Measurements from ENCODE around the gene SDC4.
A peak's percentile ranks its signal among the peaks of the same experiment; 100 is the strongest.

SDC4 gene

DNA sequence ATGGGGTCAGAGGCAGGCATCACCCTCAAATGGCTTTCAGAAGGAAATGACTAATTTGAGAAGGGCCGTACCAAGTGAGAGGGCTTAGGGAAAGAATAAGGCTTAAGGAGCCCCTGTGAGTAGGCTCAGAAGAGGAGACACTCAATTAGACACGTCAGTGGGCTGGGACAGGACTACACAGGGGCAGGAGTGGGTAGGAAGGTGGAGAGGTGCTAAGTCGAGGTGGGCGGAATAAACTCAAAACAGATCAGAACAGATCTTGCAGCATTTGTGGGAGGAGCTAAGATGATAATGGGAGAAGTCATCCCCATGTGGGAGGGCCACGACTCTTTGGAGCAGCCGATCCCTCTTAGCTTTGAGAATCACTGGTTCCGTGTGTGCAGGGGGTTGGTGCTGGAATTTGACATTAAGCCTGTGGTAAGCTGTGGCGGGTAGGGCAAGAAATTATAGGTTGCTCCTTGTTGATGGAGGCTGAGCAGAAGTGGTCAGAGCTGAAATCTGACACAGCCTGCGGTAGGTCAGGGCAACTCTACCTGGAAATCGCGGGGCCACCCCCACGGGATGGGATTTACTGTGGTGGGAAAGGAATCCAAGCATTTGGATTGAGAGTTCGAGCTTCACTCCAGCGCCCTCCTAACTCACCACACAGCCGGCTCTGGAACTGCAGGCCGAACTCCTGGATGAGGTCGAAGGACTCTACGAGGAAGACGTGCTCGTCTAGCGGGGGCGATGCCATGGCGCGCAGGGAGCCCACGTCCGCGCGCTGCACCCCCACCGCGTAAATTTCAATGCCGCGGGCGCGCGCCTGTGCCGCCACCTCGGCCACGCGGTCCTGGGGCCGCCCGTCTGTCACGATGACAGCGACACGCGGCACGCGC lies 44.4 kb downstream of the SDC4 start:
- no peak overlapping the region for H3K27ac ChIP-seq
- DNase-seq (ENCODE audit: low read depth, low spot score) = no peak

DNA sequence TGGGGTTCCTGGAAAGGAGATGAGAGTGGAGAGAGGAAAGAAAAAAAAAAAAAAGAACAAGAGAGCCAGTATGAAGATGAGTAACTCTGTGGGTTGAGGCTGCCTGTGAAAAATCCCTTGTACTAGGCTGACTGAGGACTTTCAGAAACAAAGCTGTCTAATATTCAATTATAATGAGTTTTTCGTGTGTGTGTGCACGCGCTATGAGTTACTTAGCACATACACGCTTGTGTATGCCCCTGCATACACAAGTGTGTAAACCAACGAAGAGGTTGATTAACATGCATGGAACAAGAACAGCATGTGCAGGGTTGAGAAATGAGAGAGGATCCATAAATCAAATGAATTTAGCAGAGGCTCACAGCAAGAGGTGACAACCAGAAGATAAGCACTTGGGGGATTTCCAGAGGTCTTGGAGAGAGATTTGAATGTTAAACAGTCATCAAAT lies 46.4 kb downstream of the SDC4 start:
- H3K27ac ChIP-seq = no peak overlapping the region
- no peak for DNase-seq (ENCODE audit: low read depth, low spot score)

DNA sequence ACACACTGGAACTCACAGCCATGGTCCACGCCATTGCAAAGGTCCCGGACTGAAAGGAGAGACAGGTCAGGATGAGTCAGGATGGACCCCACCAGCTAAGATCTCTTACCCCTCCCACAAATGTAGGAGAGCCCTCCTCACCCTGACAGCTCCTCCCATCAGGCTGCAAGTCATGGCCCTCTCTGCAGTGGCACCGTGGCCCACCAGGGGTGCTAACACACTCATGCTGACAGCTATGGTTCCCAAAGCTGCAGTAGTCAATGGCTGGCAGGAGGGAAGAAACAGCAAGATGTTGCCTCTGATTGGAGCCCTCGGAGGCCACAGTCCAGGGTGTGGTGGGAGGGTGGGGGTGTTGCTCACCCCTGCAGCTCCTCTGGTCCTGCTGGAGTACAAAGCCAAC lies 47.3 kb downstream of the SDC4 start:
- no peak overlapping the region for H3K27ac ChIP-seq
- DNase-seq (ENCODE audit: low read depth, low spot score) = no peak

DNA sequence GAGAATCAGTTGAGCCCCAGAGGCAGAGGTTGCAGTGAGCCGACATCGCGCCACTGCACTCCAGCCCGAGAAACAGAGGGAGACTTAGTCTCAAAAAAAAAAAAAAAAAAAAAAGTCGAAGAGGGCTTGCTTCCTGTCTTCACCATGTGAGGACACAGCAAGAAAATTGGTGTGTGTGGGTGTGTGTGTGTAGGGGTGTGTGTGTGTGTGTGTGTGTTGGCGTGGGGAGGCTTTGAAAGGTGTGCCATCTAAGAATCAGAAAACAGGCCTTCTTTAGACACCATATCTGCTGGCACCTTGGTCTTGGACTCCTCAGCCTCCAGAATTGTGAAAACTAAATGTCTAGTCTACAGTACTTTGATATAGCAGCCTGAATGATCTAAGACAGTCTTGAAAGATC lies 48.4 kb downstream of the SDC4 start:
- no peak overlapping the region for H3K27ac ChIP-seq
- no peak for DNase-seq (ENCODE audit: low read depth, low spot score)

DNA sequence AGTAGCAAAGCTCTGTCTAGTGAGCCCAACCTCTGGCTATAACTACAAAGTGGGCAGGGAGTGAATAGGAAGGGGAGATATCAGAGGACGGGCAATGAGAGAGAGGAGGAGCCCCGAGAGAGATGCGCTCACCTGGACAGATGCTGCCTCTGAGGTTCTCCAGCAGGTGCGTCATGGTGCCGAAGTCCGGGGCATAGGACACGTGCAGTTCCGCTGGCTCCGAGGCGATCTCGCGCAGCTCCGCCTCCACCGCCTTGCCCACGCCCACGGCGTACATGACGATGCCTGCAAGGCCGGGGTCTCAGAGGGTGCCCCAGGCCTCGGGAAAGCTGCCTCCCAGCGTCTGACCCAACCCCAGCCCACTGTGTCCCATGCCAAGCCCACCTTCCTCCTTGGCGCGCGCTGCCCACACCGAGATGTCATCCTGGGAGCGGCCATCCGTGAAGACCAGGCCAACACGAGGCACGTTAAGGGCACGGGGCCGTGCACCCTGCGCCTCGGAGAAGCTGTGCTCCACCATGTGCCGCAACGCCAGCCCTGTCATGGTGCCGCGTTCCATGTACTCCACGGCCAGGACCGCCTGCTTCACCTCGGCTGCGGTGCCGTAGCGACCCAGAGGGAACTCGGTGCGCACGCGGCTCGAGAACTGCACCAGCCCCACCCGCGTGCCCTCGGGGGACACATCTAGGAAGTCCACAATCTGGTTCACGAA lies 50.3 kb downstream of the SDC4 start:
- DNase-seq (ENCODE audit: low read depth, low spot score) = no peak
- H3K27ac ChIP-seq = no peak overlapping the region

DNA sequence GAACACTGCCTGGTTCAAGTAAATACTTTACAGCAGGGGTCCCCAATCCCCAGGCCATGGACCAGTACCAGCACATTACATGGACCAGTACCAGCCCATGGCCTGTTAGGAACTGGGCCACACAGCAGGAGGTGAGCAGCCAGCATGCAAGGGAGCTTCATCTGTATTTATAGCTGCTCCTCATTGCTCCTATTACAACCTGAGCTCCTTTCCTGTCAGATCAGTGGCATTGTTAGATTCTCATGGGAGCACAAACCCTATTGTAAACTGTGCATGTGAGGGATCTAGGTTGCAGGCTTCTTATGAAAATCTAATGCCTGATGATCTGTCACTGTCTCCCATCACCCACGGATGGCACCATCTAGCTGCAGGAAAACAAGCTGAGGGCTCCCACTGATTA lies 53.6 kb downstream of the SDC4 start:
- no peak for DNase-seq (ENCODE audit: low read depth, low spot score)
- H3K27ac ChIP-seq = no peak overlapping the region

DNA sequence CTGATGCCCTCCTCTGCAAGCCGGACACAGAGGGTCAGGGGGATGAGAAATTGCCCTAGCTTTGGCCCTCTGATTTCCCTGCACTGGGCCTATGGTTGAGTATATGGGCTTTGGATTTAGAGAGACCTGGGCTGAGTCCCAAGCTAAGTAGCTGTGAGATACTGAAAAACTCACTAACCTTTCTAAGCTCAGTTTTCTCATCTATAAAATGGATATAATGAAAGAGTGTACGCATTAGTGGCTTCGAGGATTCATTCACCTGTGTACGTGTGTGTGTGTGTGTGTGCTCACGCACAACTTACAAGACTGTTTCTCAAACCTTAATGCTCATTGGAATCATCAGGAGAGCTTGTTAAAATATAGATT lies 54.2 kb downstream of the SDC4 start:
- no peak for DNase-seq (ENCODE audit: low read depth, low spot score)
- no peak overlapping the region for H3K27ac ChIP-seq

DNA sequence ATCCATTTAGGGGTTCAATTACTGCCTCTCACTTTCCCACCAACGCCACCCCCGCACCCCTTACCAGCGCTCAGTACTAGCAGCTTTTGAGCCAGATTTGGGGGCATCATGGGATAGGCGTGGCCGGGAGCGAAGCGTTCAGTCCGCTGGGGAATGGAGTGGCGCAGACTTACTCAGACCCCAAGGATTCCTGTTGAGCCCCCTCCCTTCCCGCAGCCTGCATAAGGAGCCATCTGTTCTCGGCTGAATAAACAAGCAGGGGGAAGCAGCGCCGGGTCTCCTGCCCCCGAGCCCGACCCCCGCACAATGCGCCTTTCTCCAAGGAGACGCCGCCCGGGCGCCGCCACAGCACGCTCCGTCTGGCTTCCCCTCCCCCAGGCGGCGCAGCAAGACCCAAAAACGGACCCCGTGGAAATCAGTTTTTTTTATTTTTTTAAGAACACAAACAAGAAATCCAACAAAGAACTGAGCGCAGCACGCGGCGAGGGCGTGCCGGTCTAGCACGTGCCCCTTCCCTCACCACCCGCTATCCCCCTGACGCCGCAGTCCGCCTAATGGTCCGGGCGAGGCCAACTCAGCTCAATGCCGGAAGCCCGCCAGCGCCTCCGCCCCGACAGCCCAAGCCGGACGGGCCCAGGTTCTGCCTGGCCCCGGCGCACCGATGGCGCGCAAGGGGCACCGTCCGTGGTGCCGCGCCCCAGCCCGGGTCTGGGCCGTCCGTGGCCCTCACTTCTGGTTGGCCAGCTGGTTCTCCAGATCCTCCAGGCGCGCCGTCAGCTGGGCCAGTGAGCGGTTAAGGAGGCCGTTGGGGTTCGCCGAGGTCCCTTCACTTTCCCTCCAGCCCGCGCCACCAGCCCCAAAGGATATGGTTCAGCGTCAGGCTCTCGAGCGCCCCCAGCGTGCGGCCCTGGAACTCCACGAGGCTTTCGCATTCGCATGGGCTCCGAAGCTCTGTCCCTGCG lies 54.9 kb downstream of the SDC4 start:
- no peak for DNase-seq (ENCODE audit: low read depth, low spot score)
- H3K27ac ChIP-seq = no peak overlapping the region

DNA sequence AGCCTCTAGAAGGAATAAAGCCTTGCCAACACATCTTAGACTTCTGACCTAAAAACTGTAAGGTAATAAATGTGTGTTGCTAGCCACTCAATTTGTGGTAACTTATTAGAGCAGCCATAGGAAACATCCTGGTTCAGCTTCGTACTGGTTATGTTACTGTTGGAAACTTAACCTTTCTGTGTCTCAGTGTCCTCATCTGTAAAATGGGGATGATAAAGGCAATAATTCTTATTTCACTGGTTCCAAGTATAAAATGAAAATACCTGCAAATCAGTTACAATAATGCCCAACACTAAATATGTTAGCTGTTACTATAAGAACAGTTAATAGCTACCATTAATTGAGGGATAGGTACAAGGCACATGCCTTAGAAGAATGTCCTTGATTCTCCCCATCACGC lies 55.9 kb downstream of the SDC4 start:
- DNase-seq (ENCODE audit: low read depth, low spot score) = no peak
- H3K27ac ChIP-seq = no peak overlapping the region

DNA sequence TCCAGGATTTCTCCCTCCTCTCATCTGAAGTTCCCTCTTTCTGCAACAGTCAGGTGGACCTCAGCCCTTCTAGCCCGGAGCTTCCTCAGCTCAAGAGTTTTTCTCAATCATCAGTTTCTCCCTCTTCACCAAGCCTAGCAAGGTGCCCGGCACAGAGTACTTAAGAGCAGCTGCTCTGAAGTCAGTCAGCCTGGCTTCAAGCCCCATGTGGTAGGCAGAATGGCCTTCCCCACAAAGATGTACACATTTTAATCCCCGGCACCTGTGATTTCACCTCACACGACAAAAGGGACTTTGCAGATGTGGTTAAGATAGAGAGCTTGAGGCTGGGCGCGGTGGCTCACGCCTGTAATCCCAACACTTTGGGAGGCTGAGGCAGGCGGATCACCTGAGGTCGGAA lies 56.7 kb downstream of the SDC4 start:
- H3K27ac ChIP-seq = no peak overlapping the region
- DNase-seq (ENCODE audit: low read depth, low spot score) = no peak

DNA sequence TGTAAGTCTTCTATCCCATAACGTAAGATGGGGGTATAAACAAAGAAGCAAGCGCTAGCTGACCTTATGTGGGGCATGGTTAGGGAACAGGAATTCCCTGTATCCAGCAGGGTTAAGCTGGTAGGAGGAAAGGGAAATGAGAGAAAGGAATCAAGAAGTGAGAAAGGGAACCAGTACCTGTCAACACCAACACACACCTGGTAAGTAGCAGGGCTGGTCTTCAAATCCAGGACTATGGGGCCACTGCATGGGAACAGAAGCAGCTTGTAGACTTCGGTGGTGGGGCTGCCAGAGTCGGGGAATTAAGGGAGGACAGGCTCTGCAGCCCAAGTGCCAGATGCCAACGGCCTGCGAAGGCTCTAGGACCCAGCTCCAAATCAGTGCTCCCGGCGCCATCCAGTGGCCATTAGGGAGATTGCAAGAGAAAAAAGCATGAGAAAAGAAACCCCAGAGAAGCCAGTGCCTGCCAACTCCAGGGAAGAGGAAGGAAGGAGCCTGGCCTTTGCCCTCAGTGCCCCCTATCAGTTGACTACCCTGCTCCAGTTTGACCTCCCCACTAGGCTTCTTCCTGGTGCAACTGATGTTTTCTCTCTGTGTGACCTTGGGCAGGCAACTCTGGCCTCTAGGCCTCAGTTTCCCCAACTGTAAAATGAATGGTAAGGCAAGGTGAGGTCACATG lies 57.4 kb downstream of the SDC4 start:
- no peak for DNase-seq (ENCODE audit: low read depth, low spot score)
- no peak overlapping the region for H3K27ac ChIP-seq

DNA sequence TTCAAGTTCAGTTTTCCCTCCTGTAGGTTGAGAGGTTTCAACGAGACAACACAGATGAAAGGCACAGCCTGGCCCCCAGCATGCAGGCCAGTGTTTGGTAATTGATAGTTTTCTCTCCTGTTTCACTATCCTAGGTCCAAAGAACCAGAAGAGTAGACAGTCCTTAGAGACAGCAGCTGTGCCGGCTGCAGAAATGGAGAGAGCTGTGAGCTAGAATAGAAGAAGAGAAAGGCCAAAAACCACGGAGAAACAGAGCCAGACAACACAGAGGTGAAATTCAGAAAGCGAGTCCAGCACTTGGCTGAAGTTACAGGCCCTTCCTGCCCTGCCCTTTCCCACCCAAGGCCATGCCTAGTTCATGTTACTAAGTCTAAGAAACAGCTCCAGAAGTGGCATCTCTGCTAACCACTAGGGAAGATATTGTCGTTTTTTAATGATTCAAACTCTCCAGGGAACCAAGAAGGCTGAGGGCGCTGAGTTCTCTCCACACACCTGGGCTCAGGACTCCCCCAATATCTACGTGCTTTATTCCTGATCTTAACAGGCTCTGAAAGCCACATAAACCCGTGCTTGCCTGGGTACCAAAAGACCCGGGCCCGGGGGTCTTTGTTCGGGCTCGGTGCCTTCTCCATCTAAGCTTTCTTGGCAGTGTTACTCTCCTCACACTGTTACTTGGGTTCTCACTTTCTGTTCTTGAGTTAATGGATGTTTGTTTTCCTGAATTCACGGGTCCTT lies 58.1 kb downstream of the SDC4 start:
- no peak for DNase-seq (ENCODE audit: low read depth, low spot score)
- H3K27ac ChIP-seq = no peak overlapping the region

DNA sequence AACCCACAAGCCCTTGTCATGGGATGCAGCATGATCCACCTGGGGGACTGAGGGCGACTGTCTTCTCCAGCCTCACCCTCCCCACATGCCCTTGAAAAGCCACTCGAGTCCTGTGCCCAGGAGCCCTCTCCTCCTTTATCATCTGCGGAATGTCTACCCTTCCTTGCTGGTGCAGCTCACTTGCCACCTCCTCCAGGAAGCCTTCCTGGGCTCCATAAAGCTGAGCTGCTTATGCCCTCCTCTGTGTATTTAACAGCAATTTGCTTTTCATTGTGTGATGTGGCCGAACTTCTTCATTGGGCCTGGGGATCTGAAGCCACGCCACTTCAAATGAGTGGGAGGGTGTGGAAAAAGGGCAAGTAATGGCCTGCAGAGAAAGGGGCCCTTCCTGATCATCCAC lies 59.4 kb downstream of the SDC4 start:
- DNase-seq (ENCODE audit: low read depth, low spot score) = no peak
- H3K27ac ChIP-seq = no peak overlapping the region

DNA sequence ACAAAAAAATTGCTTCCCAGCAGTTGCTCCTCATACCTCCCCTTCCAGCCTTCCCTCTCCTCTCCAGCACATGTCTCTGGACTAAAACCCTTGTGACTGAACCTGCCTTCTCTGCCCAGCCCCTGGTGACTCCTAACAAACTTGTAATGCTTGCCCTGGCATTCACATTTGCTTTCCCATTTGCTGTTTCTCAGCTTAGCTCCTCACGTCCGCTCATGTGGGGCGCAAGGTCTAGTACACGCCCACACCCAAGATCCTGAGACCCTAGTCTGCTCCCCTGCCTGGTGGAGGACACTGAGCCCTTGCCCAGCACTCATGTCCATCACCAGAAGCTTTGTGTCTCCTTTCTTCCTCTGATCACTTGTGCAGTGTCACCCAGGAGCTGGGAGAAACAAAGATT lies 59.8 kb downstream of the SDC4 start:
- no peak overlapping the region for H3K27ac ChIP-seq
- no peak for DNase-seq (ENCODE audit: low read depth, low spot score)

DNA sequence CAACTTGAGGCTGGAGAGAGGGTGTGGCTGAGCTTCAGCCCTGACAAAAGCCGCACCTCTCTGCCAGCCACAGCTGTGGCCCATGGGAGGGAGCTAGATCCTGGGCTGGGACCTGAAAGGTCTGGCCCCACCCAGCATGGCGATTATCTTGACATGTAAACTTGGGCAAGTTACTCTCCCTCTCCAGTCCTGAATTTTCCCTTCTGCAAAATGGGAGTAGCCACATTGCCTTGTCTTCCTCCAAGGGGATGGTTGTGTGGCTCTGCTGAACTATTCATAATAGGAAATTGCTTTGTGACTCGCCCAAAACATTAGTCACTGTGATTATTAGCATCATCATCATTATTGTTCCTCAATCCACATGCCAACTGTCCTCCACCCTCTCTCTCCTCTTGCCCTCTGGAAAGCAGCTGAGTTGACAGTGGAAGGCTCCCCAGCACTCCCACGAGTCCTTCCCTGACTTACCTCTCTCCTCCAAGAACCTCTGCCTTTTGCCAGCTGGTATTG lies 64.6 kb downstream of the SDC4 start:
- peak; percentile 29 for DNase-seq (ENCODE audit: low read depth, low spot score)
- H3K27ac ChIP-seq = peak overlapping the region; percentile 64

DNA sequence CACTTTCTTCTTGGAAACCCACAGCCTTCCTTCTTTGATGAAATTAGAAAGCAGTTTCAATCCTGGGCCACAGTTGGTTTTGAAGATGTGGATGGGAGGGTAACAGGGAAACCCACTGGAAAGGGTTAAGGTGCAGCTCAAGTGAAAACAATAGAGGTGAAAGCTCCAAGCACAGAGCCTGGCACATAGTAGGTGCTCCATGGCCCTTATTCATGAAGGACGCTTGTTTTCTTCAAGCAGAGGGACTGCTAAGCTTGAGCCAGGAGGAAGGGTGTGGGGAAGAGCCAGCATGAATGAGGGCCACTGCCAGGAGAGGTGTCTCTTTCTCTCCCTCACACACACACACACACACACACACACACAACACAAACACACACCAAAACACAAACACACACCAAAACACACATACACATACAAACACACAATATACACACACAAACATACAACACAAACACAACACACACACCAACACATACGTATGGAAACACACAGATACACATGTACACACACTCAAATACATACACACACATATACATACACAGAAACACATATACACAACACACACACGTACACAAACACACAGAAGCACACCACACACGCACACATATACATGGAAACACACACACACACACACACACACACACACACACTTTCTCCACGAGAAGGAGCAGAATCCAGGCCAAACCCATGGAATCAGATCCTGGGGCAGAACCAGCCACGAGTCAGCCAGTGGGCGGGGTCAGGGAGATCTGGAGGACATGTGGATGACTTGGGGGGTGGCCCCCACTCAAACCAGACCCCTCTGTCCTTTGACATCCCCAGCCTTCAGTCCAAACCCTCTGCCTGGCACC lies 65.3 kb downstream of the SDC4 start:
- DNase-seq (ENCODE audit: low read depth, low spot score) = no peak

DNA sequence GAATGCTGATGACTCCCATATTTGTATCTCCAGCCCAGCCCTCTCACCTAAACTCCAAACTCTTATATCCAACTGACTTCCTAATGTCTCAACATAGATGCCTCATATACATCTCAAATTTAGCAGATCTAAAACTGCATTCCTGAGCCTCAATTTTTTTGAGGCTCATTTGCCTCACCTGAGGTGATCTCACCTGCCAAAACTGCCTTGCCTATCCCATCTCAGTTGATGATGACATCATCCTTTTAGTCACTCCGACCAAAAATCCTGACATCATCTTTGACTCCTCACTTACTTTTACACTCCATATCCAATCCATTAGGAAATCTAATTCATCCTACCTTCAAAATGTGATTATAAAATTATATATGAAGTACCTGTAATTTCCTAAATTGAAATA lies 68.2 kb downstream of the SDC4 start:
- DNase-seq (ENCODE audit: low read depth, low spot score) = peak; percentile 33
- H3K27ac ChIP-seq = peak overlapping the region; percentile 58

More for the DNA sequence above, 65.3 kb downstream of the SDC4 start:
- peak overlapping the region; percentile 64 for H3K27ac ChIP-seq

DNA sequence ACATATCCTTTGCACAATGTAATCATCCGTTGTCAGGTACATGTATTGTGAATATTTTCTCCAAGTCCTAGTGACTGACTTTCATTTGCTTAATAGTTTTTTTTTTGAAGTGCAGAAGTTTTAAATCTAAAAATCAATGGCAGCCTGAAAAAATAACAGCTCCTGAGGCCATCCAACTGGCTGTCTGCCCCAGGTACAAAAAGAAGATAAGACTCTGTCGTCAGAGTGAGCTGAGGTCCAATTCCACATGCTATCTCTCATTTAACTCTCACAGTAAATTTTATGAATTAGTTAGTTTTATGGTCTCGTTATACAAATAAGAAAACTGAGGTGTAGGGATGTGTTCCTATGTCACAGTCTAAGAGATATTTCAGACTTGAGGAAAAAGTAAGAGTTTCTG lies 72.9 kb downstream of the SDC4 start:
- H3K27ac ChIP-seq = no peak overlapping the region
- no peak for DNase-seq (ENCODE audit: low read depth, low spot score)
